ENCODE results near the gene XKR8. TPM values are rescaled to one million over a fixed set of nuclear protein-coding genes. Genes with fewer than 3 reads are reported as not detected.

XKR8 gene
- 10 to 100 TPM in 2 of 5 donors, 1 to 10 TPM in 2, under 1 TPM in 1; 0.58 to 33.9 (median 4.9) TPM for total RNA-seq
- polyA plus RNA-seq: 1 to 10 TPM; 5.2 to 5.7 (median 5.3) TPM
- long read RNA-seq, donor 1: 0 reads
- long read RNA-seq, donor 2, partial matches to known transcripts: 0 of 4 reads
- long read RNA-seq, donor 2, other reads (novel, unspliced or antisense): 0 of 4 reads
- long read RNA-seq, donor 3, partial matches to known transcripts: 0 of 1 reads
- long read RNA-seq, donor 3, other reads (novel, unspliced or antisense): 0 of 1 reads
- long read RNA-seq, donor 4: 0 reads
- long read RNA-seq, donor 5, partial matches to known transcripts: 0 of 3 reads
- long read RNA-seq, donor 5, other reads (novel, unspliced or antisense): 0 of 3 reads
- long read RNA-seq, donor 6: 0 reads
- long read RNA-seq, donor 7, partial matches to known transcripts: 0 of 4 reads
- long read RNA-seq, donor 7, other reads (novel, unspliced or antisense): 0 of 4 reads
- long read RNA-seq, donor 8: 0 reads
- long read RNA-seq, donor 9: 0 reads
- long read RNA-seq, donor 10, partial matches to known transcripts: 0 of 1 reads
- long read RNA-seq, donor 10, other reads (novel, unspliced or antisense): 0 of 1 reads

GRCh38 chr1:27959792-27960603 lies at the start of gene XKR8:
Gene XKR8, plus strand, starts transcription at chr1:27959973. Its CDS starts 97 bp downstream, at chr1:27960070.
- intact Hi-C loops (cut with DNase I; ENCODE audit: low total_unique reads): no loop called here
- Histone ChIP-seq H3K36me3 (peaks cover 16 to 26% (median 22%) of the 10 kb centered on the region in 4 donors), H3K27me3 (no peaks in the 10 kb centered on the region), H3K4me1 (peaks cover 24 to 37% (median 28%) of the 10 kb centered on the region in 4 donors), H3K27ac (peak within 1 kb of the TSS; percentile 92 to 99 (median 94)), H3K4me3 (peak within 1 kb of the TSS; percentile 56 to 84 (median 80)), H3K9me3 (no peaks in the 10 kb centered on the region)
- 3 to 6% (median 4%) methylated on average over 7 to 68 of the region's 68 CpGs for WGBS, 5 donors
- peak in 2 of 3 donors; percentile 60 to 83 for TF ChIP-seq POLR2AphosphoS5 (IDR thresholded peaks at IDR 0.05)
- TF ChIP-seq CTCF (IDR thresholded peaks at IDR 0.05): peak in 5 of 7 experiments; percentile 18 to 52 (median 38)
- TF ChIP-seq EP300 (IDR thresholded peaks at IDR 0.05): no peak
- no peak for TF ChIP-seq POLR2A (IDR thresholded peaks at IDR 0.05)
- DNase-seq: peak; percentile 88 to 95

- H3K9me3 ChIP-seq: peaks cover 0 to 8% (median 3%) of the 10 kb centered on the region in 4 donors
- 92 to 100% (median 93%) methylated on average over 1 of the region's 1 CpG for WGBS, 5 donors
- TF ChIP-seq CTCF (IDR thresholded peaks at IDR 0.05) (no peak), EP300 (IDR thresholded peaks at IDR 0.05) (no peak), POLR2AphosphoS5 (IDR thresholded peaks at IDR 0.05) (no peak), POLR2A (IDR thresholded peaks at IDR 0.05) (no peak)
- no peak overlapping the region for H3K4me3 ChIP-seq
- no peak for DNase-seq
- H3K27me3 ChIP-seq: no peaks in the 10 kb centered on the region
- H3K4me1 ChIP-seq: peaks cover 6 to 24% (median 11%) of the 10 kb centered on the region in 4 donors
- intact Hi-C loops (cut with DNase I; ENCODE audit: low total_unique reads): no loop called here
- H3K36me3 ChIP-seq: peaks cover 10 to 55% (median 52%) of the 10 kb centered on the region in 4 donors
- no peak overlapping the region for H3K27ac ChIP-seq
Measured at GRCh38 chr1:27912429-27912828, 47.3 kb upstream of the XKR8 start.

GRCh38 chr1:27915082-27915575 lies 44.6 kb upstream of the XKR8 start:
- H3K4me1 ChIP-seq: peaks cover 6 to 24% (median 11%) of the 10 kb centered on the region in 4 donors
- TF ChIP-seq POLR2AphosphoS5 (IDR thresholded peaks at IDR 0.05): no peak
- no peak for TF ChIP-seq CTCF (IDR thresholded peaks at IDR 0.05)
- TF ChIP-seq EP300 (IDR thresholded peaks at IDR 0.05): no peak
- no peak for TF ChIP-seq POLR2A (IDR thresholded peaks at IDR 0.05)
- no peak for DNase-seq
- peak overlapping the region; percentile 72 to 94 (median 86) for H3K4me3 ChIP-seq
- peaks cover 0 to 28% (median 25%) of the 10 kb centered on the region in 4 donors for H3K36me3 ChIP-seq
- H3K27ac ChIP-seq: peak overlapping the region; percentile 65 to 89 (median 84)
- H3K9me3 ChIP-seq: peaks cover 0 to 8% (median 3%) of the 10 kb centered on the region in 4 donors
- H3K27me3 ChIP-seq: no peaks in the 10 kb centered on the region
- WGBS, 5 donors: 60 to 66% (median 64%) methylated on average over 7 of the region's 7 CpGs
- intact Hi-C loops (cut with DNase I; ENCODE audit: low total_unique reads): no loop called here

GRCh38 chr1:27922272-27922671 lies 37.5 kb upstream of the XKR8 start:
- no peak for TF ChIP-seq EP300 (IDR thresholded peaks at IDR 0.05)
- Histone ChIP-seq H3K36me3 (no peaks in the 10 kb centered on the region), H3K27me3 (no peaks in the 10 kb centered on the region), H3K27ac (no peak overlapping the region), H3K4me1 (no peaks in the 10 kb centered on the region), H3K9me3 (no peaks in the 10 kb centered on the region), H3K4me3 (no peak overlapping the region)
- 68 to 80% (median 71%) methylated on average over 3 of the region's 3 CpGs for WGBS, 5 donors
- intact Hi-C loops (cut with DNase I; ENCODE audit: low total_unique reads): no loop called here
- DNase-seq: no peak
